GM18907 (cell line): ENCODE results near the gene WDR27.

Experiments
- ATAC-seq: cut with Tn5 transposase; IDR thresholded peaks from one replicate; pipeline ENCODE4 v1.9.1; 2021; ENCODE audit warnings: mild to moderate bottlenecking, moderate library complexity; ENCODE audit not compliant: unreplicated experiment

The WDR27 gene

DNA sequence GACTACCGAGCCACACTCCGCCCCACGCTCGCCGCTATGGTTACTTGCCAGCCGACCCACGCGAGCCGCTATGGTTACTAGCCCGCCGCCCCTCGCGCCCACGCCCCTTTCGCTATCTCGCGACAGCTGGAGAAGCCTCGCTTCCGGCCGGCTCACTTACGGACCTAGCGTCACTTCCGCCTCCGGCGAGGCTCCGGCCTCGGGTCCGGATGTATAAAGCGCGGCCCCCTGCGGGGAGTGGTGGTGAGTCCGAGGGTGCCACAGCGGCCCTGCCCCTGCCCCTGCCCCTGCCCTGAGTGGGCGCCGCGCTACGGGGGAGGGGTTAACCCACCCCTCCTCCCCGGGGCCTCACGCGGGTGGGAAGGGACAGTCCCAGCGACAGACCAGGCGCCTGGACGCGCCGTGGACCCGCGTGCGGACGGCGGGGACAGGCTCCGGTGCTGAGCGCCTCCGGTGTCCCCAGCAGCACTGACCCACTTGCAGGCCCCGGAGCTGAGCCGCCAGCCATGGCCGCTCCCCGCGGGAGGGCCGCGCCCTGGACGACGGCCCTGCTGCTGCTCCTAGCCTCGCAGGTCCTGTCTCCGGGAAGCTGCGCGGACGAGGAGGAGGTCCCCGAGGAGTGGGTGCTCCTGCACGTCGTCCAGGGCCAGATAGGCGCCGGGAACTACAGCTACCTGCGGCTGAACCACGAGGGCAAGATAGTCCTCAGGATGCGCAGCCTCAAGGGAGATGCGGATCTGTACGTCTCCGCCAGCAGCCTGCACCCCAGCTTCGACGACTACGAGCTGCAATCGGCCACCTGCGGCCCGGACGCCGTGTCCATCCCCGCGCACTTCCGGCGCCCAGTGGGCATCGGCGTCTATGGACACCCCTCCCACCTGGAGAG, at the start of gene WDR27, which contains the start of gene C6orf120:
TSS of gene WDR27 (minus strand) at position 76 of the 886 bp plus-strand sequence. CDS start 13,024 bp downstream, outside the sequence.
TSS of gene C6orf120 (plus strand) at position 173 of the 886 bp plus-strand sequence. CDS start at position 507, 334 bp downstream.
- ATAC-seq, result peak; percentile 97

GRCh38 chr6:169746556-169746955, 44.7 kb upstream of the WDR27 start:
- no peak for ATAC-seq

DNA sequence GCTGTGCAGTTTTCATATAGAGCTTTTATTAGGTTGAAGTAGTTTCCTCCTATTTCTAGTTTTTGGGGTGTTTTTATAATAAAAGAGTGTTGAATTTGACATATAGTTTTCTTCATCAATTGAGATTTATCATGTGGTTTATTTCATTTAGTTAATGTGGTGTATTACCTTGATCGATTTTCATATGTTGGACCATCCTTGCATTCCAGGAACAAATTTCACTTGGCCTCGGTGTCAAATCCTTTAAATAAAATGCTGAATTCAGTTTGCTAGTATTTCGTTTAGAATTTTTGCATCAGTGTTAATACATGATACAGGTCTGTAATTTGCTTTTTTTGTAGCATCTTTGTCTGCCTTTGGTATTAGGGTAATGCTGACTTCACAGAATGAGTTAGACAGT, 43.6 kb upstream of the WDR27 start:
- no peak for ATAC-seq

DNA sequence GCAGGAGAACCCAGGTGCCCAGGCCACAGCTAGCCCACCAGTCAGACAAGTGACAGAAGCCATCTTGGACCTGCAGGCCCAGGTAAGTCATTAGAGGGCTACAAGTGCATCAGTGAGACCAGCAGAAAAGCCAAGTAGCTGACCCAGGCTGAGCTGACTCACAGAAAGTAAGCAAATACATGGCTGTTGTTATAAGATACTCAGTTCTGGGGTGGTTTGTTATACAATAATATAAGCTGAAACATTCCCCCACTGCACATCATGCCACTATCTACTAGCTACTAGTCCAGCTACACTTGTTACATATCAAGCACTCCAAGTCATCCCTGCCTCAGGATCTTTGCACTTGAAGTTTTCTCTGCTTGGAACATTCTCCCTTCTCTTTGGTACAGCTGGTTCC, 39.5 kb upstream of the WDR27 start:
- no peak for ATAC-seq

GRCh38 chr6:169738976-169739529, 37.2 kb upstream of the WDR27 start:
- no peak for ATAC-seq

DNA sequence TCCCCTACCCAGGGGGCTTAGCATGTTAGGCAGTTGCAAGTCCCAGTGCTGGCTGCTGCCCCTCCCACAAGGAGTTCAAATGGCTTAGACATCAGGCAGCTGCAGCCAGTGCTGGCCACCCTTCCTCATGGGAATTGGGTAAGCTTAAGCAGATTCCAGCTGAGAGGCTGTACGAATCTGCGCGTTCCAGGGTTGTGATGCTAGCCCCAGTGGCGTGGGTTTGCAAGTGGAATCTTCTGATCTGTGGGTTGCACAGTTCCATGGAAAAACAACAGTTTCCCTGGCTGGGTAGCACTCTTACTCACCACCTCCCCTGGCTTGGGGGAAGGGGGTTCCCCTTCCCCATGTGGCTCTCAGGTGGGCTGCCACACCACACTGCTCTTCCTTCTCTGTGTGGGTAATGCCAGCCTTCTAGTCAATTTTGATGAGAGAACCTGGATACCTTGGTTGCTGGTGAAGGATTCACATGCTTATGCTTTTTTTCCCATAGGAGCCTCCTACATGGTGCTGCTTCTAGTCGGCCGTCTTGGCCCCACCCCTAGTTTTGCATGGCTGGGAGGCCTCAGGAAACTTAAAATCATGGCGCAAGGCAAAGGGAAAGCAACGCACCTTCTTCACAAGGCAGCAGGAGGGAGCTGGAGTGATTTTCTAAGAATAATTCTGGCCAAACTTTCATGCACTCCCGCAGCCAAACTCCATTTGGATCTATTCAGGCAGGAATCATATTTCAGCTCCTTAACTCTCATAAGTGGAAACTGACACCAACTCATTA, 36.6 kb upstream of the WDR27 start:
- ATAC-seq, result no peak

DNA sequence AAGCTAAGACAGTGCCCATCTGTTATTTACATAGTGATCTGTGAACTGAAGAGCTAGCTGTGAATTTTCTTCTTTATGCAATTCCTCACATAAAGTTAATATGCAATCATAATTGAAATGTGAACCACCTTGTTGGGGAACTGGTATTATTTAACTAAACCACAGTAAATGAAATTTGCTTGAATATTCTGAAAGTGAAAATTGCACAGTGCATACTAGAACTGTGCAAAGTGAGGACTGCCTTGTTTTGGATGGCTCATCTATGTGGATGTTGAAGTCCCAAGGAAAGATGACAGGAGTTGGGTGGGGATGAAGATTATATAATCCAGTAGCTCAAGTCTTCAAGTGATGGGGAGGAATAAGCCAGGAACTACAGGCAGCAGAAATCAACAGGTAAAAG, 28.1 kb upstream of the WDR27 start:
- no peak for ATAC-seq

DNA sequence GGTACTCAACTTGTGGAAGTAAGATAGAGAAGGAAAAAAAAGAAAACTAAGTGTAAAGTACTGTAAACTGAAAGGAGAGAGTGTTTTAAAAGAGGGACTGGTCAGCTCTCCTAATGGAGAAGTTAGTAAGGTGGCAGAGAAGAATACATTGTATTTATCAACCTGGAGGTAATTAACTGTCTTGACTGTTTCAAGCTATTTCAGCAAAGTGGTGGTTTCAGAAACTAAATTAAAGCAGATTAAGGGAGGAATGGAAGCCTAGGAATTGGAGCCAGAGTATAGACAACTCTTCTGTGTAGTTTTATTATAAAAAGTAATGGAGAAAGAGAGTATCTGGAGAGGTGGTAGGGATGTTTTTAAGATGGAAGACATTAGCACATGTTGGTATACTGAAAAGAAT, 25.1 kb upstream of the WDR27 start:
- no peak for ATAC-seq

DNA sequence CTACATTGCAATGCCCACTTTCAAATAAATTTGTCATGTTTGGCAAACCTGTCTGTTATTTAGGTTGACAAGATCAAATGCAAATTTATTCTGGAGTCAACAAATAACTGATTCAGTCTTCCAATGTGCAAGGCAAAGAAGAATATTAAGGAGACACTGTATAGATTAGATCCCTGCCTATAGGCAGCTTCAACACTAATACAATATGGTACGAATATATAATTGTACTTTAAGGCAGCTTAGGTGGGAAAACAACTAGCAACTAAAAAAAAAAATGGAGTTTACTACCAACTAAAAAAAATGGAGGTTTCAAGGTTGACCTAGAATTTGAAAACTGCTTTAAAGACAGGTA, 24.2 kb upstream of the WDR27 start:
- ATAC-seq, result no peak

DNA sequence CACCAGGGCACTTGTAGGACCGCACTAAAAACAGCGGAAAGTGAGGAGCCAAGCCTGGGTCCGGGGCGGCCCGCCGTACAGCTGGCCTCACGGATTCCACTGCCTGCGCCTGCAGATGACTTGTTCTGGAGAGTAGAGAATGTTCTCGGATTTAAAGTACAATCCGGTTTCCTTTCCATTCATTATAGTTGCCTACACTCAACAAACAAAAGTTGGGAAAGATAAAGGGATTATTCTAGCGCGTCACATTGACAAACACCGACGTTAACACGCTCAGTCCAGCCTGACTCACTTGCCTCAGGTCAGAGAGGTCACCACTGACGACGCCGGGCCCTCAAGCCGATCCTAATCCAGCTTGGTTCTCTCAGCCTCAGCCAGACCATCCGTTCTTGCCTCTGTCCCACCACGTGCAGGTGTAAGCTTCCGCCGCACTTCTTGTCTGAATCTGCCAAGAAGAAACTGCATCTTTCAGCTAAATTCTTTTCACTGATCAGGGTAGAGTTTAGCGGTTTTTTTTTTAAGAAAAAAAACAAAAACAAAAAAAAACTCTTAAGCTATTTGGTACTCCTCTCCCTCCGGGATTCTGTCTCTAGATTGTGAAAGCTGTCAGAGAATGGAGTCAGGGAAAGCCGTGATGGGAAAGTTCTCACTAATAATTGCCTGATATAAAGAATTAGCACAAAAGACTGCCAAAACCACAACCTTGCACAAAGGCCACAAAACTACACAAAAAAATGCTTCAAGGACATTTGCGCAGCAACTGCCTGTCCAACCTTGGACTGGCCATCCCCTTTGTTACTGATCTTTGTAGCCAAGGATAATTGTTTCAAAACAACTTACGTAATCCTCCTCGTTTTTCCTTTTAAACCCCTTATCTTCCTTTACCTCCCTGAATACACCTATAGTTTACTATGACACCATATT, 23.6 kb upstream of the WDR27 start:
- ATAC-seq, result peak; percentile 27

- ATAC-seq, result peak; percentile 43
These were observed 22.8 kb upstream of the WDR27 start, which contains the start of gene PHF10 for GRCh38 chr6:169724494-169725124. Gene PHF10 (minus strand): TSS chr6:169724500. CDS start chr6:169723931, 569 bp downstream.

- peak; percentile 38 for ATAC-seq
These were observed 22.2 kb upstream of the WDR27 start for GRCh38 chr6:169723991-169724493.

- peak; percentile 39 for ATAC-seq
These were observed 21.5 kb upstream of the WDR27 start for GRCh38 chr6:169723200-169723909.

DNA sequence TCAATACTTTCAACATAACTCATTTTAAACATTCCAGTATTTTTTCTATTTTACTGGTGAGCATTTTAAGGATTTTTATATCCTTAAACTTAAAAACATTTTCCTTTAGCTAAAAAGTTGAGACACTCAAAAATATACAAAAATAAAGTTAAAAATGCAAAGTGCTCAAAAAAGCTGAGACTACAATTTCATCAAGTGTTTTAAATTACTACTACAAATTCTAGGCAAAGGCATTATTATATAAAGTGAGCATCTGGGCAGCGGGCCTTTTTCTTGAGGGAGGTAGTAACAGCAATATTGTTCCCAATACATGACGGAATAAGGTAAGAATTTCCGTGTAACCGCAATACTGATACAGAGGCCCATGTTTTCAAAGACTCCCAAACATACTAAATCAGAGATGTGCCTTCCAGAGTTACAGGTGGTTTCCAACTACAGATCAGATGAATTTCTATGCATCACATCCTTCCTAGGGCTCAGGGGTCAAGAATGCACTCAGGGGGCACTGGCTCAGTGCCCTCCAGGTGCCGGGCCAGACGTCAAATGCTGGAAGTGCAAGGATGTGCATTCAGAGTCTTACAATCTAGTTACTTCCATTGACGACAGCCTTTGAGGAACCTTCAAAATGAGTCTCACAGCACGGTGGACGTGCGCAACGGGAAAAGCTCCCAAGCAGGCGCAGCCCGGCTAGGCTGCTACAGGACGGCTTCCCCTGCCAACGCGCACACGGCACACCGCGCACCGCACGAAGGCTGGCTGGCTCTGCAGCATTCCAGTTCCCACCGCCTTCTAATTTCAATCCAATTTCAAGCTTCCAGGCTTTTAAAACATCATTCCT, 20.8 kb upstream of the WDR27 start:
- peak; percentile 26 for ATAC-seq

DNA sequence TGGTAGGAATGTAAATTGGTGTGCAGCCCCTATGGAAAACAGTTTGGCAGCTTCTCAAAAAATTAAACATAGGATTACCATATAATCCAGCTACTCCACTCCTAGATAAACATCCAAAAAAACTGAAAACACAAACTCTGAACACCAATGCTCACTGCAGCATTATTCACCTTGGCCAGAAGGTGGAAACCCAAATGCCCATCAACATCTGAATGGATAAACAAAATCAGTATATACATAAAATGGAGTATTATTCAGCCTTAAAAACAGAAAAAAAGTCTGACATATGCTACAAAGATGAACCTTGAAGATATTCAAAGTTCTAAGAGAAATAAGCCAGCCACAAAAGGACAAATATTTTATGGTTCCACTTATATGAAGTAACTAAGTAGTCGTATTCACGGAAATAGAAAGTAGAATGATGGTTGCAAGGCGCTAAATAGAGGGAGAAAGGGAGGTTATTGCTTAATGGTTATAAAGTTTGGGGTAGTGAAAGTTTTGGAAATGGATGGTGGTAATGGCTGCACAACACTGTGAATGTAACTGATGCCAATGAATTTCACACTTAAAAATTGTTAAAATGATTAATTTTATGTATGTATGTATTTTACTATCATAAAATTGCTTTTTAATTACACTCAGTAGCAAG, 18.5 kb upstream of the WDR27 start:
- no peak for ATAC-seq

GRCh38 chr6:169719117-169719516, 17.3 kb upstream of the WDR27 start:
- no peak for ATAC-seq

- ATAC-seq, result no peak
These were observed 12.8 kb upstream of the WDR27 start for GRCh38 chr6:169714595-169714994.

GRCh38 chr6:169714178-169714577, 12.3 kb upstream of the WDR27 start:
- ATAC-seq, result no peak
